NCI-H524 (cell line): Measurements from ENCODE around the gene MTFR2.
A peak's percentile ranks its signal among the peaks of the same experiment; 100 is the strongest.
"Not testable (repeated sequence)": the region's sequence is repeated elsewhere in the genome, so short reads cannot be mapped to it uniquely, and the experiment has no call there.

Source experiments
- DNase-seq, 2 experiments: peaks; one replicate each; lab custom pipeline; 2025; lab: John Stamatoyannopoulos, UW

Gene MTFR2

DNA sequence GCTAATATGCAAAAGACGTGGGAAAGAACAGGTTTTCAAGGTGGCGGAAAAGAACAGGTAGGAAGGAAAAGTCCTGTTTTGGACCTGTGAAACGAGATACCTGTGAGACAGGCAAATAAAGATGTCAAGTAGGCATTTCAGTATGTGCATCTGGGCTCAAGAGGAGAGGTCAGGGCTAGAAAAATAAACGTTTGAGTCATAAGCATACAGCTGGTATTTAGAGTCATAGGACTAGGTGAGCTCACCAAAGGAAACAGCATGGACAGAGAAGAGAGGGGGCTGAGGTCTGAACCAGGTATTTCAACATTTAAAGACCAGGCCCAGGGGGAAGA, 14.9 kb downstream of the MTFR2 start:
- no peak for DNase-seq

DNA sequence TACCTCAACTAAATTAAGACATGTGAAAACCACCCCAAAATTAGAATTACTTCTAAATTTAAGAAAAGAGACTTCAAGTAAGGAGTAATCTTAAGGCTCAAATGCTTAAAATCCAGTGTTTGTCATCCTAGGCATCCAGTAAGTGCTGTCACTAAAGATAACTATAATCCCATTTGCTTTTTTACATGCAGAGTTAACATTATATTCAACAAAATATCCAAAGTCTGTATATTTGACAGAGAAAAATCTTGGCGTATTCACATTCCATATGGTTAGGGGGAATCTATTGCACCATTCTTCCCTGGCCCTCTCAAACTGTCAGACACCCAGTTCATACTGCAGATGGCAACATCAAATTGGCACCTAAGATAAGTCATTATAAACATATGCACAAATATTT, 17.4 kb downstream of the MTFR2 start:
- no peak for DNase-seq

DNA sequence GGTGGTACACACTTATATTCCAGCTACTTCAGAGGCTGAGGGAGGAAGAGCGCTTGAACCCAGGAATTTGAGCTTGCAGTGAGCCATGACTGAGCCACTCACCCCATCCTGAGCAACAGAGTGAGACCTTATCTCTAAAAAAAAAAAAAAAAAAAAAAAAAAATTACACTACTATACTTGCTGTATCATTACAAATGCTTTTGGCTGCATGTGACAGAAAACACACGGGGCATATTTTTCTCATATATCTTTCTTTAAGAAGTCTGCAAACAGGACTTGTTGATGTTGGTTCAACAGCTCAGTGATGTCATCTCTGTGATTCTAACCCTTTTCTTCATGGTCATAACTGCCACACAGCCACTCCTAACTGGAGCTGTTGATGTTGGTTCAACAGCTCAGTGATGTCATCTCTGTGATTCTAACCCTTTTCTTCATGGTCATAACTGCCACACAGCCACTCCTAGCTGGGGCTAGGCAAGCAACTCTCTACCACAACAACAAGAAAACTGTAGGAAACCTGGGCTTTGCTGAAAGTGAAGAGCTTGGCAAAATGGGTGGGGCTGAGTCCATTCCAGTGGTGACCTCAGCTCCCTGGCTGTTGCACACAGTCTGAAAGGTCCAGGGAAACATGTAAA, 19.8 kb downstream of the MTFR2 start:
- no peak for DNase-seq

DNA sequence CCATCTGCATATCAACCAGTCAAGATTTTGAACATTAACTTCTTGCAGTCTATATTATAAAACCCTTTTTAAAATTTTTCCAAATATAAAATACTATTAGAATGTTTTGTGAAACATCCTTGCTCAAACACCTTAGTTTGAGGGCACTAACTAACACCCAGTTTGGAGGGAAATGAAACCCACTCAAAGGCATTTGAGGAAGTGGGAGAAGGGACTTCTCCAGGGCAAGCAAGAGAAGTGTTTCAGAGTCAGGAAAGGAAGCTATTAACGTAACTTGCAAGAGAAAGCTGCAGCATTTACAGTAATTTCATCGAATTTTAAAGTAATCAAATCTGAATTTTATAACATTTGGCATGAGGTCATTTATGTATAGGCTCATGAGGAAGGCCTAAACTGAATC, 21.3 kb downstream of the MTFR2 start:
- DNase-seq = no peak

DNA sequence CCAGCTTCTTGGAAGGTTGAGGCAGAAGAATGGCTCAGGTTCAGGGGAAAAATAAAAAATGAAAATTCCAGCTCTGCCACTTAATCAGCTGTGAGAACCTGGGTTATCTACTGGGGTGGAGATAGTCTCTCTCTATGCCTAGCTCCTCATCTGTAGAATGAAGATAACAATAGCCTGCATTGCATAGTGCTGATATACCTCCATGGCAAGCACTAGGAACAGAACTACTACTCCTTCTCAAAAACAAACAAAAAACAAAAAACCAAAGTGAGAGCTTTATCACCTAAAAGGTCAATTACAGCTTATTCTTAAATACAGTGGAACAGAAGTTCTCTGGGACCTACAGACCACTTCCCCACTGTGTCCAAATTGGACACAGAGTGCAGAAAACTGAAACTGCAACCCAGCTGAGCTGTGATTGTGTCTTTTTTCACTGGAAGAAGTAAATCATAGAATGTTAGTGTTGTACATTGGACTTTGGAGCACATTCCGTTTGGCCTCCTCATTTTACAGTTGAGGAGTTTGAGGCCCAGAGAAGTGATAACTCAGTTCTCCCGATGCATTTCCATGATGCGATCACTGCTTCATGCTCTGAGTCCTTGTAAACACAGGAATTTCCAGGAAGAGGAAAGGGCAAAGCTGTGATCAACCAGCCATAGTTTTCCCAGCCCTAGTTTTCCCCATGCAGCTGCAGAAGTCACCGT, 23.3 kb downstream of the MTFR2 start:
- no peak for DNase-seq

DNA sequence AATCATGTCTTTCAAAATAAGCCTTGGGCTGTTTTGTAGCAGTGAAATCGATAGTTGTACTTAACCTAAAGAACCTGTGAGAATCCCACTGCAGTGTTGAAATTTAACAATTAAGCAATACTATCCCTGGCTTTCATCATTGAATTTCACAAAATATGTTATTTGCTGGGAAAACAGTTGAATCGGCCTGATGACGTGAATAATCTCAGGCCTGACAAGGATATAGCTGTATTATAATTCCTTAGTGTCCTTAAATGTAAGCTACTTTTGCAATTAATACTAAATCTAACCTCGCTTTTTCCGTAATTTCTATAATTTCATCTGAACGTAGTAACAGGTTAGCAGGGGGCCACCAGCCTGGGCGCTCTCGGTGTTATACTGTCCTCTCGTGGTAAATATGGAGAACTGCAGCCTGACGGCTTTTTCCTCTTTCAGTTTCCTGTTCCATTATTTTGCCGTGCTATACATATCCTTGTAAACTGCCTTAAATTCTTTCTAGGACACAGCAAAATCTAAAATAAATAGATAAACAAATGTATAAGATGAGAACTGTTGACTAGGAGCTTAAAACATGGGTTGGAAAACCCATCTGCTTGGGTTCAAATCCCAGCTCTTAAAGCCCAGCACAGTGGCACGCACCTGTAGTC, 24.0 kb downstream of the MTFR2 start:
- peak; percentile 31 to 41 for DNase-seq

DNA sequence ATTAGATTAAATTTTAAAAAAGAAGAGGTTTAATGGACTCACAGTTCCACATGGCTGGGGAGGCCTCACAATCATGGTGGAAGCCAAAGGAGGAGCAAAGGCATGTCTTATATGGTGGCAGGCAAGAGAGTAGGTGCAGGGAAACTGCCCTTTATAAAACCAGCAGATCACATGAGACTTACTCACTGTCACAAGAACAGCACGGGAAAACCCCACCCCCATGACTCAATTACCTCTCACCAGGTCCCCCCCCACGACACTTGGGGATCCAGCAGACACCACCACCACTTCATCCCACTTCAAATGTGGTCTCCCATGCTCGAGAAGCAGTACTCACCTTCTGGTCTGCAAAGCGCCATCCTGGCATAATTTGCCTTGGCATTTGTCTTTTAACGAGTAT, 24.6 kb downstream of the MTFR2 start:
- DNase-seq = peak in 1 of 2 experiments; percentile 29

DNA sequence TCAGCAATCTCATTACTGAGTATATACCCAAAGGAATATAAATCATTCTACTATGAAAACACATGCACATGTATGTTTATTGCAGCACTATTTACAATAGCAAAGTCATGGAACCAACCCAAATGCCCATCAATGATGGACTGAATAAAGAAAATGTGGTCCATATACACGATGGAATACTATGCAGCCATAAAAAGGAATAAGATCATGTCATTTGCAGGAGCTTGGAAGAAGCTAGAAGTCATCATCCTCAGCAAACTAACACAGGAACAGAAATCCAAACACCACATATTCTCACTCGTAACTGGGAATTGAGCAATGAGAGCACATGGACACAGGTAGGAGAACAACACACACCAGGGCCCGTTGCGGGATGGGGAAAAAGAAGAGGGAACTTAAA, 25.1 kb downstream of the MTFR2 start:
- DNase-seq = not testable (repeated sequence)

DNA sequence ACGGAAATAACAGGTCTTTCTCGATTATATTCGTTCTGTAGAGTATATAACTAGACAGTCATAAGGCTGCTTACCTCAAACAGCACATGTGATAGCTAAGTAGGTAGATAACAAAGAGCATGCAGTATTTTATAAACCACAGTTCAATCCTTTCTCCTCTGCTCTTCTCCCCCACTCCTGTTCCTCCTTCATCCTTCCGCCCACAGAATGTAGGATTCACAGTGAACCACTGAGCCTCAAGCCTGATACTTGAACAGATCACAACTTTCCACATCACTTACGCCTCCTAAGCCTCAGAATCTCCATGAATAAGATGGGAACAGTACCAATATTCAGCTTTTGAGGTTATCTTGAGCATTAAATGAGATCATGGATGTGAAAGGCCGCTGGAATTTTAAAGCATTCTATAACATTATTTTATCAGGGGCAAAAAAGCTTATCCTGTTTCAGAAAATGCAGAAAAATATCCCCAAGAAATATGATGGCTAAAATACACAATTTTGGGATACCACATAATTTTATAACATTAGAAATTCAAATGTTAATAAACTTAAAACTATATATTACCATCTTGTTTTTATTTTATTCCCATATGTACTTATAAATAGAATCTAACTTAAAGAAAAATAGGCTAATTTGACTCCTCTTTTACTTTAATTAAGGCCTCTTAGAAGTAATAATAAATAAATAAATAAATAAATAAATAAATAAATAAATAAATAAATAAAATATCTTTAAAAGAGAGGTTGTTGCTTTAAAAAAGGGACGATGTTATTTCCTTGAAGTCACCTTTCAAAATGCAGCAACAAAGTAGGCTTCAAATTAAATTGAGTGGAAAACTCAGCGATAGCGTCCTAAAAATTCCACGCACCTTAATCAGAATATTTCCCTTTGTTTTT, 33.4 kb downstream of the MTFR2 start:
- no peak for DNase-seq

DNA sequence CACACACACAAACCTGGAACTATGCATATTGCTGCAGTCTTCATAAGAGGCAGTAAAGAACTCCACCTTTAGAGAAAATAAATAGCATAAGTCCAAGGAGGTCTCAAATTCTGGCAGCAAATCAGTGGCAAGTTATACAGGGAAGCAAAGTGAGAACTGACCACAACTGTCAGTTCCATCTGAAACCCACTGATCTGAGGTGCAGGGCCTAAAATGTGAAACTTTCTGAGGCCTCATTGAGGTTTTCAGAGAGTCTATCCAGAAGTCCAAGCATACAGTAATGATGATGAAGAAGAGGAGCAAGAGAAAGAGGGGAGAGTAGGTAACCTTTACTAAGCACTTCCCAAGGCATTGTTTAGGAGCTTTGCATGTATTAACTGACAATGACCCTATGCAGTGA, 36.3 kb downstream of the MTFR2 start:
- DNase-seq = no peak

DNA sequence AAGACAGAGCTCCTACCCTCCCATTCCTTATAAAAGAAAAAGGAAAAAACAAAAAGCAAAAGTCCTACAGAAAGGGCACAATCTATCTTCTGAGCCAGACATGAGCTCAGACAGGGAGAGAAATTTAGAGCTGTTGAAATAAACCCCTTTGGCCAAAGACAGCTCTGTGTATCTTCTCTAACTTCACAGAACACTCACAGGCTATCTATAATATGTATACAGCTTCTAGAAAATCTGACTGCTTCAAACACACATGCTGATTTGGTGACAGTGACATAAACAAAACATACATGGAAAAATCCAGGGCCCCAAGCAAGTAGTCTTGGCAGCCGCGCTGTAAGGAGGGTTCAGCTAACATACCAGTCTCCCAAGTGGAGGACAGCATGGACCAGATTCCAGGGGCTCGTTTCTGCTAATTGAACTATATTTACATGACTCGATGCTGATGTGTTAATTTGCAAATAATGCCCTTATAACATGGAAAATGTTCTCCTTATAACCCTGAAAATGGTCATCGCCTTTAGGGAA, 37.0 kb downstream of the MTFR2 start:
- DNase-seq = no peak

DNA sequence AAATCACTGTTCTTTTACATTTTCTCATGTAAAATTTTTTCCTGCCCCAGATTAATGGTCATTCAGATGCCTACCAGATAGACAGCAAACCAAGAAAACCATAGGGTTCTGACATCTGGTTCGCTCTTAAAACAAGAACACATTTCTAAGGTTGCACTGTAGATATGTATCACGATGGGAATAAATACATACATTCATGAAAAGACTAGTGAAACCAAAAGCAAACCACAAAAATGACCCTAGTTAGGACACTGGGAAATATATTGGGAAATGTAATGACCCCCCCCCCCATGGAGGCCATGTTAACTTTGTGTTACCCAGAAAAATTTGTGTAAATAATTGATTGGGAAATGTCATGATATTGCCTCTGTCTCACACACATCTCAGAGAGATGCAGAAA, 37.5 kb downstream of the MTFR2 start:
- no peak for DNase-seq

DNA sequence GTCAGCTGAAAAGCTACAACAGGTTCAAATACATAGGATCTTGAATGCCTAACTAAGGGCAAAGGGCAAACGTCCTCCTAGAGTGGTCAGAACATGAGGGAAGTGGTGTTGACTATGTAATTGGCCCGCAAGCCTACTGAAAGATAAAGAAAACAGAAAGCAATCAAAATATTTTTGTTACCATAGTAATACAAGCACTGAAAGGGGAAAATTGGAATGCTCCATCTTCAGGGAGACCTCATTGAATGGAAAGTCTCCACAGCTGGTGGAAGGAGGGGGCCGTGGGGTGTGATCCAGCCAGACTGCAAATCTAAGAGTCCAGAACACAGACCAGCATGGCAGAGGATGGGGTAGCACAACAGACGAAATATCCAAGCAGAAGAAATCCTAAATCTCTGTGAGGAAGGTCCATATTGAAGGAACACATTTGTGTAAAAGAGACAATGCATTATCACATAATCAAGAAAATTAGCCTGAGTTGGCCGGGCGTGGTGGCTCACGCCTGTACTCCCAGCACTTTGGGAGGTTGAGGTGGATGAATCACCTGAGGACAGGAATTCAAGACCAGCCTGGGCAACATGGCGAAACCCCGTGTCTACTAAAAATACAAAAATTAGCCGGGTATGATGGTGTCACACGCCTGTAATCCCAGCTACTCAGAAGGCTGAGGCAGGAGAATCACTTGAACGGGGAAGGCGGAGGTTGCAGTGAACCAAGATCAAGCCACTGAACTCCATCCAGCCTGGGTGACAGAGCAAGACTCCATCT, 39.5 kb downstream of the MTFR2 start:
- DNase-seq = no peak

DNA sequence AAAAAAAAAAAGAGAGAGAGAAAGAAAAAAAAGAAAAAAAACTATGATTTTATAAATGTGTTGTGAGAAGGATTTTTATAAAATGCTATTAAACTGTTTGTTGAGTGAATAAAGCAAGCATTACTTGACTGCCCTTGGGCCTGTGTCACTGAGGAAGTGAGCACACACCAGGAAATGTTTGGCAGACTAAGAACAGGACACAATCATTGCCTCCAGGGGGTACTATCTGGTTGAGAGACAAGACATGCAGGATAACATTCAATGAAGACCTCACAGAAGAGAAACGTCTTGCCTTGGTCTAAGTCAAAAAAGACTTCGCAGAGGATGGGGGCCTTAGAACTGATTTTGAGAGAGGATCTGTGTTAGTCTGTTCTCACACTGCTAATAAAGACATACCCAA, 40.6 kb downstream of the MTFR2 start:
- no peak for DNase-seq

DNA sequence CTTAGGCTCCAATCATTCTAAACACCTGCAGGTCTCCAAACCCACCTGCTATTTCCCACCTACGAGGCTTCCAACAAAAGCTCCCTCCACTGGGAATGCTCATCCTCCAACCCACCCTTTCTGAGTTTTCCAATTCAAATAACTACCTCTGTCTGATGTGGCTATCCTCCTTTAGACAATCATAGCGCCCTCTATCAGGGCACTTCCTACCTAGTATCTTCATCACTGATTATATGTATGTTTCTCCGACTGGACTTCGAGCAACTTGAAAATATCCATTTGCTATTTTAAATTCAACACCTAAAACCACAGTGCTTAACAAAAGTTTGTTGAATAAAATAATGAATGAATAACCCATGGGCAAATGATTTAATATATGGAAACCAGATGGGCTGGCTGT, 41.3 kb downstream of the MTFR2 start:
- DNase-seq = no peak

DNA sequence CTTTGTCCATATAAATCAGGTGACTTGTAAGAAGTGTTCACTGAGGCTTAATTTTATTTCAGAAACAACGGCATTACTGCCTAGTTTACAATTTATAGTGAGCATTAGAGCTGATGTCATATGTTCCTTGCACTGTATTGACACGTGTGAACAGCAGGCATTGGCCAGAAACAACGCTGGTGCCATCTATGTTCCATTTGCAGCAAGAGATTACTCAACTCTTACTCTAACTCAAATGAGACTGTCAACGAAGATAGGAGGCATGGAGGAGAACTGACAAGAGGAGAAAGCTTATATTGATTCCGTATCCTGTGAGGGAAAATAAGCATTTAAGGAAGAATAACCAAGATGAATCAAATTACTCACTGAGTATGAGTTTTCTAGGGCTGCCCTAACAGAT, 48.4 kb downstream of the MTFR2 start:
- DNase-seq = peak in 1 of 2 experiments; percentile 11

DNA sequence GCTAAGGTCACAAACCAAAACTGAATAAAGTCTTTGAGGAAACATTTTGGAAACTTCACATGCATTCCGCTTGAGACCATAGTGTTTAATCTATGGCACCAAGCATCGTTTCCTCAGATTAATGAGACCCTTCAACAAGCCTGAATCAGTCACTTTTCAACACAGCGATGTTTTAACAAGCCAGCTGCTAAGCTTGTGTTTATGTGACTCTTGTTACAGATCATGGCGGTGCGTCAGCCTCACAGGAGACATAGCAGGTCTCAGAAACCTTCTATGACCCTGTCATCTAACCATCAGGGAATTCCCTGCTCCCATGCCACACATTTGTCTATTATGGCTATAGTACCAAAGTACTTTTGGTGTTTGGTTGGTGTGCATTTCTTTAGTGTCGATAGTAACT, 57.2 kb downstream of the MTFR2 start:
- DNase-seq = no peak

DNA sequence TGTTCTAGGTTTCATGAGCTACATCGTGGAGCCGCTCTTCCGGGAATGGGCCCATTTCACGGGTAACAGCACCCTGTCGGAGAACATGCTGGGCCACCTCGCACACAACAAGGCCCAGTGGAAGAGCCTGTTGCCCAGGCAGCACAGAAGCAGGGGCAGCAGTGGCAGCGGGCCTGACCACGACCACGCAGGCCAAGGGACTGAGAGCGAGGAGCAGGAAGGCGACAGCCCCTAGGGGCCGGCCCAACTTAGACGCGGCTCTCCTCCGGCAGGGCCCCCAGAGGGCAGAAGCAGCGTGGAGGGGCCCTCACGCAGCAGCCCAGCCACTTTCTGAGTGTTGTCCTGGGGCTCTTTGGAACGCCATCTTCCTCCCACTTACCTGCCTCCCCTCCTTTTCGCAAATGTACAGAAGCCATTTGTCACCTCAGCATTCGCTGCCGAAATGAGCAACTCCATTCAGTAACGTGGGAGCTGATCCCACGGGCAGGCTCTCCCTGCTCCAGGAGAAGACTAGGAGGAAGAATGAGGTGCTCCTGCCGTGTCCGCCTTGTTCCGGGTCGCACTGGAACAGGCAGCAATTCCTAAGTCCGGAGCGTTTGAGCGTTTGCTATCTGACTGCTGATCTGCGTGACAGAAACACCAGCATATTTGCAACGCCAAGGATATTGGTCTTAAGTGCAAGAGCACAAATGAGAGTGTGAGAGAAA, 58.4 kb downstream of the MTFR2 start:
- DNase-seq = no peak

DNA sequence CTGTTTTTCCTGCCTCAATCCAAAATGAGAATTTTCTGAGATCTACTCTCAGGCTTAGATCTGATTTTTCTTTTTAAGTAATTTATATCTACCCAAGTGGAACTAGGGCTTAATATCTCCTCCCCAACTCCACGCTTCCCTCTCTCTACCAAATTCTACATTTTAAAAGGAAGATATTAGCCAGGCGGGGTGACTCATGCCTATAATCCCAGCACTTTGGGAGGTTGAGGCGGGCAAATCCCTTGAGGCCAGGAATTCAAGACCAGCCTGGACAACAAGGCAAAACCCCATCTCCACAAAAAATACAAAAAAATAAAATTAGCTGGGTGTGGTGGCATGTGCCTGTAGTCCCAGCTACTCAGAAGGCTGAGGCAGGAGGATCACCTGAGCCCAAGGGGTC, 61.0 kb downstream of the MTFR2 start:
- no peak for DNase-seq

DNA sequence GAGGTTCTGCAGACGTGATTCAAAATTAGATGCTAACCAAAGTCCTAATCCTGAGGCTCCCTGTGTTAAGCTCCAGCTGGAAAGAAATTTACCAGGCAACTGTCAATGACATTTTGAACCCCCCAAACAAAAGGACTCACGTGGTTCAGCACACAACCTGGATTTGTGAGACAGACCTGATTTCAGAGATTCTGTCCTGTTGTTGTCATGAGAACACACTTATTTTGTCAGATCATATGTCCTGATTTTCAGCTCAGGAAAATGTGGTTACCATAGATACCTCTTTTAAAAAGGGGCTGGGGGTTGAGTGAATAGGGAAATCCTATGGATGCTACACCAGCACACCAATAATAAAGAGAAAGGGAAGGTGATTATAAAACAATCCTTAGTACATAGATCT, 61.6 kb downstream of the MTFR2 start:
- no peak for DNase-seq

DNA sequence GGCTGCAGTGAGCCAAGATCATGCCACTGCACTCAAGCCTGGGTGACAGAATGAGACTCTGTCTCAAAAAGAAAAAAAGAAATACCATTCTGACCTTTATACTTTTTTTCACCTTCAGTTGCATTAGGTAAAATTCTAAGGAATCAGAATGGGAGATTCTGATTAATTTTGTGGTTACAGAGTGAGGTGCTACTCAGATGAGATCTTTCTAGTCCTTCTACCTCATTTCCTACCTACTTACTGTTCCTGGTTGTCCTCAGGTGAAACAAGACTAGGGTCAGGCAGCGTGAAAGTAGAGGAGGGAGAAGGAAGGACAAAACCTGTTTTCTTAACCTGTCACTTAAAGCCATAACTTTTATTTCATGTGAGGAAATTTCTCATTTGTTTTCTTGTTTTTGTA, 63.7 kb downstream of the MTFR2 start:
- DNase-seq = no peak
